HL-60 (cell line): ENCODE results near the gene SLC38A9.
A peak's percentile ranks its signal among the peaks of the same experiment; 100 is the strongest.
"Not testable (repeated sequence)": the region's sequence is repeated elsewhere in the genome, so short reads cannot be mapped to it uniquely, and the experiment has no call there.

Experiments
- DNase-seq, 2 experiments: peaks; one replicate each; pipeline ENCODE4 v3.0.0-alpha.2; 2010 to 2020; ENCODE audit warnings: low read depth in 1 of 2, low spot score in 1 of 2
- H3K27ac ChIP-seq: fragments of 250-450 bp; sonication (Bioruptor Pico); replicated peaks from 2 replicates; pipeline ENCODE4 v1.5.1; 2020; ENCODE audit warnings: mild to moderate bottlenecking, moderate library complexity
- H3K27me3 ChIP-seq: fragments of 250-450 bp; sonication (Bioruptor Pico); 2 replicates; pipeline ENCODE4 v1.5.1; 2021; ENCODE audit warnings: mild to moderate bottlenecking, moderate library complexity; ENCODE audit not compliant: insufficient read depth, poor library complexity, severe bottlenecking
- H3K4me3 ChIP-seq: replicated peaks from 2 replicates; pipeline ENCODE4 v1.5.1; 2011; ENCODE audit warnings: mild to moderate bottlenecking, control low read depth, low read length; ENCODE audit not compliant: insufficient read depth
- CTCF ChIP-seq: IDR thresholded peaks from one replicate; pipeline ENCODE4 v1.5.1; 2011; ENCODE audit warnings: low read length, control low read depth, inconsistent platforms; ENCODE audit not compliant: insufficient read depth
- GABPA ChIP-seq: IDR thresholded peaks from 2 replicates; pipeline ENCODE4 v1.6.1; 2012; ENCODE audit warnings: low read depth
- POLR2AphosphoS5 ChIP-seq: IDR thresholded peaks from 2 replicates; pipeline ENCODE4 v1.6.1; 2012; ENCODE audit warnings: low read depth
- REST ChIP-seq: IDR thresholded peaks from 2 replicates; pipeline ENCODE4 v1.6.1; 2012; ENCODE audit warnings: low read depth; ENCODE audit not compliant: insufficient replicate concordance
- SPI1 ChIP-seq: IDR thresholded peaks from 2 replicates; pipeline ENCODE4 v1.6.1; 2012; ENCODE audit warnings: low read depth, mild to moderate bottlenecking, borderline replicate concordance
- long read RNA-seq: library from polyadenylated mRNA; unstranded; transcript quantifications from one replicate; pipeline ENCODE4 v2.0.0, GENCODE V29; 2020

The SLC38A9 gene
- long read RNA-seq, transcript SLC38A9-202 (16 exons, 2,927 nt): major isoform, 40 of 61 reads
- long read RNA-seq, partial matches to known transcripts: 1 of 61 reads
- long read RNA-seq, other reads (novel, unspliced or antisense): 18 of 61 reads

GRCh38 chr5:55712023-55712859 is at the start of gene SLC38A9:
SLC38A9 (minus strand) TSS chr5:55712324; CDS start chr5:55697958, 14,366 bp downstream.
- Histone ChIP-seq H3K27me3 (no peaks in the 10 kb centered on the region), H3K4me3 (peak within 1 kb of the TSS; percentile 75), H3K27ac (peak within 1 kb of the TSS; percentile 58)
- TF ChIP-seq REST (no peak), CTCF (no peak), SPI1 (peak; percentile 26; the same call in 1 of the 2 replicates), GABPA (peak; percentile 50; the same call in 1 of the 2 replicates)
- DNase-seq: peak; percentile 57 to 88

GRCh38 chr5:55761721-55762120 is 49.6 kb upstream of the SLC38A9 start:
- not testable (repeated sequence) for H3K4me3 ChIP-seq, DNase-seq, H3K27ac ChIP-seq, H3K27me3 ChIP-seq

- no peak overlapping the region for H3K4me3 ChIP-seq
- no peak for DNase-seq
- no peak overlapping the region for H3K27ac ChIP-seq
- H3K27me3 ChIP-seq: no peaks in the 10 kb centered on the region
- no peak for TF ChIP-seq POLR2AphosphoS5
- TF ChIP-seq REST: no peak
- TF ChIP-seq GABPA: no peak
- TF ChIP-seq CTCF: no peak
- no peak for TF ChIP-seq SPI1
These were observed 46.6 kb upstream of the SLC38A9 start for GRCh38 chr5:55758714-55759113.

GRCh38 chr5:55758231-55758630 is 46.1 kb upstream of the SLC38A9 start:
- no peak for DNase-seq
- H3K27ac ChIP-seq: no peak overlapping the region

More at GRCh38 chr5:55758231-55758630, 46.1 kb upstream of the SLC38A9 start:
- H3K27me3 ChIP-seq: no peaks in the 10 kb centered on the region
- no peak overlapping the region for H3K4me3 ChIP-seq
- no peak for TF ChIP-seq GABPA
- no peak for TF ChIP-seq CTCF
- no peak for TF ChIP-seq SPI1
- no peak for TF ChIP-seq REST
- TF ChIP-seq POLR2AphosphoS5: no peak
